Transverse colon (tissue), 4 donors: Measurements from ENCODE around the gene TMC7. TPM values are rescaled to one million over a fixed set of nuclear protein-coding genes. Genes with fewer than 3 reads are reported as not detected.

Experiments used
- DNase-seq: peaks from one replicate; pipeline ENCODE4 v3.0.0-alpha.2; 2019
- H3K27ac ChIP-seq, 4 donors: fragments of 200-600 bp; sonication (generic); 2 replicates each; pipeline ENCODE4 v1.5.1; 2016 to 2018; ENCODE audit warnings: inconsistent platforms in 4 of 4
- H3K27me3 ChIP-seq: fragments of 200-600 bp; sonication (generic); 2 replicates; pipeline ENCODE4 v1.5.1; 2017; ENCODE audit warnings: inconsistent platforms
- H3K36me3 ChIP-seq, 4 donors: fragments of 200-600 bp; sonication (generic); 2 replicates each; pipeline ENCODE4 v1.5.1; 2017 to 2019; ENCODE audit warnings: inconsistent platforms in 4 of 4
- H3K4me1 ChIP-seq, 4 donors: fragments of 200-600 bp; sonication (generic); 2 replicates each; pipeline ENCODE4 v1.5.1; 2017 to 2020; ENCODE audit warnings: inconsistent platforms in 4 of 4
- H3K4me3 ChIP-seq, 4 donors: fragments of 200-600 bp; sonication (generic); 1 replicate in 1 of 4; 2 replicates in 3 of 4; pipeline versions ENCODE4 v1.5.1 to v1.6.1; 2017 to 2019; ENCODE audit warnings: inconsistent platforms in 4 of 4
- H3K9me3 ChIP-seq, 2 donors: fragments of 200-600 bp; sonication (generic); 2 replicates each; pipeline ENCODE4 v1.5.1; 2017 to 2019; ENCODE audit warnings: inconsistent platforms in 2 of 2
- CTCF ChIP-seq, 5 experiments: fragments of 200-600 bp in 3 of 5; fragments of 450-650 bp in 2 of 5; sonication (generic) in 3 of 5; IDR thresholded peaks; 1 replicate in 2 of 5; 2 replicates in 3 of 5; pipeline ENCODE4 v1.5.1; 2016 to 2017; ENCODE audit warnings: antibody characterized with exemption in 5 of 5, inconsistent platforms in 3 of 5, mild to moderate bottlenecking in 2 of 5, moderate library complexity in 1 of 5
- EP300 ChIP-seq: sonication (generic); formaldehyde crosslinking; IDR thresholded peaks from one replicate; pipeline ENCODE4 v1.6.1; 2017; ENCODE audit warnings: antibody characterized with exemption, low read depth
- POLR2A ChIP-seq: fragments of 450-650 bp; IDR thresholded peaks from one replicate; pipeline ENCODE4 v1.6.1; 2016; ENCODE audit warnings: antibody characterized with exemption, mild to moderate bottlenecking, moderate library complexity
- POLR2AphosphoS5 ChIP-seq, 3 donors: sonication (generic); formaldehyde crosslinking; IDR thresholded peaks; one replicate each; pipeline ENCODE4 v1.6.1; 2016; ENCODE audit warnings: antibody characterized with exemption in 3 of 3
- WGBS, 2 donors: methylation state at CpG; one replicate each; pipeline ENCODE4 v1.1.5; 2018; ENCODE audit warnings: low coverage in 1 of 2; 5-methylcytosine and 5-hydroxymethylcytosine counted together
- in situ Hi-C, 4 donors: fragments of 200-750 bp; cut with MboI; loops; one replicate each; pipeline versions ENCODE4 v1.15.0 to v1.15.1; 2017; ENCODE audit warnings: low sequenced_read_pairs in 3 of 4, low pct_ligation_motif_present in 1 of 4, low pct_unique_long_range_greater_than_20kb in 1 of 4
- intact Hi-C: fragments of 100-400 bp; cut with DNase I; formaldehyde crosslinking; loops from one replicate; pipeline ENCODE4 v1.15.1; 2023; ENCODE audit warnings: low total_unique reads
- total RNA-seq, 4 donors: library from RNA; depleted of rRNA; stranded (reverse); fragments of >200 nt; gene quantifications; one replicate each; pipeline ENCODE4 v1.1.0, GENCODE V29; 2016

The TMC7 gene
- total RNA-seq, 4 donors from 2014 or later = 4.4 to 9.7 (median 6.2) TPM

- no peak overlapping the region for H3K4me3 ChIP-seq
- DNase-seq = no peak
- intact Hi-C loops (no loop called here), in situ Hi-C loops (no loop called here)
- H3K9me3 ChIP-seq = no peaks in the 10 kb centered on the region
- H3K4me1 ChIP-seq = peaks cover 0 to 37% (median 15%) of the 10 kb centered on the region in 4 donors
- H3K27ac ChIP-seq = peak overlapping the region in 1 of 4 donors; percentile 22
- no peaks in the 10 kb centered on the region for H3K27me3 ChIP-seq
- no peaks in the 10 kb centered on the region for H3K36me3 ChIP-seq
- TF ChIP-seq POLR2A = no peak
- TF ChIP-seq POLR2AphosphoS5 (IDR thresholded peaks at IDR 0.05) = no peak
- no peak for TF ChIP-seq EP300
- TF ChIP-seq CTCF (IDR thresholded peaks at IDR 0.05) = no peak
Measured at GRCh38 chr16:18941471-18941870, 42.3 kb upstream of the TMC7 start.

DNA sequence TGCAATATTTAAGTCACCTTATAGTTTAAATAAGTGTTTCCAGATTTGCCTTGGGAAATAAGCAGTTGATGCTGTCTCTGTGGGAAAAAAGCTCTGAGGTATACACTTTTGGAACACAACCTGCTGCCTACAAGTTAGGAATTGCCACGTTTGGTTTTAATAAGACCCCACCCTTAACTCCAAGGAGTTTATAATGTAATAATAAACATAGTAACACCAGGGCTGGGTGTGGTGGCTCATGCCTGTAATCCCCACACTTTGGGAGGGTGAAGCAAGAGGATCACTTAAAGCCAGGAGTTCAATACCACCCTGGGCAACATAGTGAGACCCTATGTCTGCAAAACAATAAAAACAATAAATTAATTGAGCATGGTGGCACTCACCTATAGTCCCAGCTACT, 41.7 kb upstream of the TMC7 start:
- peaks cover 0 to 32% (median 10%) of the 10 kb centered on the region in 4 donors for H3K4me1 ChIP-seq
- TF ChIP-seq EP300 (no peak), CTCF (IDR thresholded peaks at IDR 0.05) (no peak), POLR2A (no peak), POLR2AphosphoS5 (IDR thresholded peaks at IDR 0.05) (no peak)
- intact Hi-C loops = no loop called here
- no peaks in the 10 kb centered on the region for H3K9me3 ChIP-seq
- H3K27ac ChIP-seq = peak overlapping the region in 1 of 4 donors; percentile 22
- 17 to 20% methylated on average over 1 of the region's 1 CpG for WGBS, 2 donors
- no peak overlapping the region for H3K4me3 ChIP-seq
- no peaks in the 10 kb centered on the region for H3K27me3 ChIP-seq
- DNase-seq = no peak
- in situ Hi-C loops = no loop called here
- no peaks in the 10 kb centered on the region for H3K36me3 ChIP-seq

- no peaks in the 10 kb centered on the region for H3K9me3 ChIP-seq
- intact Hi-C loops (no loop called here), in situ Hi-C loops (no loop called here)
- H3K27me3 ChIP-seq = no peaks in the 10 kb centered on the region
- no peak for DNase-seq
- no peak overlapping the region for H3K27ac ChIP-seq
- no peak overlapping the region for H3K4me3 ChIP-seq
- H3K36me3 ChIP-seq = no peaks in the 10 kb centered on the region
- 89% methylated on average over 7 of the region's 7 CpGs for WGBS, 2 donors
- TF ChIP-seq EP300 (no peak), CTCF (IDR thresholded peaks at IDR 0.05) (no peak), POLR2AphosphoS5 (IDR thresholded peaks at IDR 0.05) (no peak), POLR2A (no peak)
- H3K4me1 ChIP-seq = peaks cover 0 to 23% (median 6%) of the 10 kb centered on the region in 4 donors
Measured at GRCh38 chr16:18943414-18943813, 40.3 kb upstream of the TMC7 start.

DNA sequence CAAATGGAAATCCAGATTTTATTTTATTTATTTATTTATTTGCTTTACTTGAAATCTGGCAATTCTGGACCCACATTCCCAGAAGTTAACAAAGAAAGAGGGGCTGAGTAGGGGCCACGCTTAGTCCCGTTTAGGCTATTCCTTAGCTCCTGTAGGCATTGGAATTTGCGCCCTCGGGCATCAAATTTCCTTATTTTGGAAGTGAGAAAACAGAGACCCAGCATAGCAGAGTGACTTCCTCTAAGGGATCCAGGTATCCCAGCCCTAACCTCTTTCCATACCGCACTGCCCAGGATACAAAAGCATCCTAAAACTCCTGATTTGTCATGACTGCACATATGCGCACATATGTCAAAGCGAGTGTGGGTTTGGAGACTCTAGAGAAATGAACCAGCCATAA, 38.5 kb upstream of the TMC7 start:
- Histone ChIP-seq H3K27ac (peak overlapping the region in 3 of 4 donors; percentile 56 to 78 (median 73)), H3K4me3 (no peak overlapping the region), H3K36me3 (no peaks in the 10 kb centered on the region), H3K27me3 (no peaks in the 10 kb centered on the region), H3K9me3 (no peaks in the 10 kb centered on the region), H3K4me1 (peaks cover 0 to 23% (median 6%) of the 10 kb centered on the region in 4 donors)
- intact Hi-C loops (loop anchor here (1.0 kb wide), 1 partner anchor 29 kb away; no protein-coding TSS in a partner anchor), in situ Hi-C loops (no loop called here)
- no peak for DNase-seq
- no peak for TF ChIP-seq CTCF (IDR thresholded peaks at IDR 0.05)
- TF ChIP-seq EP300 = no peak
- TF ChIP-seq POLR2A = no peak
- no peak for TF ChIP-seq POLR2AphosphoS5 (IDR thresholded peaks at IDR 0.05)
- WGBS, 2 donors = 86 to 96% methylated on average over 5 to 7 of the region's 7 CpGs
